ENCODE measurements around the gene ILDR2.

ILDR2 gene

GRCh38 chr1:166969074-166969677, 6.2 kb downstream of the ILDR2 start:
- DNase-seq, result no peak

GRCh38 chr1:166960858-166961474, 14.4 kb downstream of the ILDR2 start:
- DNase-seq, result no peak

DNA sequence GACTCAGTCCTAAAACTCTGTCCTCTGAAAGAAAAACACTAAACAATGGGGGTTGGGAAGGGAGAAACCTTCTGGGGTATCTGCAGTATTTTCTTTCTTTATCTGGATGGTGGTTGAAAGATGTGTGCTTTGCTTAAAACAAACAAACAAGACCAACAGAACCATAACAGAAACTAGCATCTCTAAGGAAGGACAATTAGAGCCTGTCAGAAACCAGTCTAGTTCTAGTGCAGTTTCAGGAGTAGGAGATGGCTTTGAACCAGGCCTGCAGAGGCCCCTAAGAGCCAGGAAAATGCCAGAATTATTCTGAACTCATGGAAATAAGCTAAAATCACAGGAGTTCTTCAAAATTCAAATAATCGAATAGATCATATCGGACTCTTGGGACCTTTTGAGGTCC, 18.5 kb downstream of the ILDR2 start:
- no peak for DNase-seq

DNA sequence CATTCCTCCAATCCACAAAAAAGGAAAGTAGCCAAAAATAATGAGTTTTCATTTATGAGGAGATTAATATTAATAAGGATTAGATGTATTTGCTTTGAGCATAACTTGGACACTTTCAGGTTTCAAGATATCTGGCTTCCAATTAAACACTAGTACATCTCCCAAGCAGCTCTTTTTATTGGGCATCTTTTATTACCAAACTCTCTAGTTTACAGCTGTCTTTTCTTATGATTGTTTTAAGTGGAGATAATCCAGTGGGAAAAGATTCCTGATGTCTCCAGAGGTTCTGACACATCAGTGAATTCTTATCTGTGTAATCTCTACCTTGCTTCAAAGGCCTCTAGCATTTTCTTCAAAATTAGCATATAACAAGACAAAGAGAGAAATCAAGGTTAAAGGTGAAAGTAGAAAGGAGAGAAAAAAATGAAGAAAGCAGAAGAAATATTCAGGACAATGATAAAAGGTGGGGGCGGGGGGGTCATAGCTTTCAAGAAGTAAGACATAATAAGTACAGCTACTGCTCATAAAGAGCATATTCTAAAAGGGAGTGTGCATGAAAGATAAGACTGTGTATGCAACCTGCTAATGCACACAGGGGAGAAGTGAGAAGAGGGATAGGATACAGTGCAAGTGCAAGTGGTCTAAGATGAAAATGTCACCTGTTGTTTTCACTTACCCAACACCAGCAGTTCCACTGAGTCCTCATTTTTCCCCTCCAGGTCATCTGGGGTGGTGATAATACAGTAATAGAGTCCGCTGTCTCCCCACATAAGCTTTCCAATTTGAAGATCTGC, 19.1 kb downstream of the ILDR2 start:
- DNase-seq, result no peak

- DNase-seq, result no peak
Observed at GRCh38 chr1:166953491-166953890, 21.8 kb downstream of the ILDR2 start.

DNA sequence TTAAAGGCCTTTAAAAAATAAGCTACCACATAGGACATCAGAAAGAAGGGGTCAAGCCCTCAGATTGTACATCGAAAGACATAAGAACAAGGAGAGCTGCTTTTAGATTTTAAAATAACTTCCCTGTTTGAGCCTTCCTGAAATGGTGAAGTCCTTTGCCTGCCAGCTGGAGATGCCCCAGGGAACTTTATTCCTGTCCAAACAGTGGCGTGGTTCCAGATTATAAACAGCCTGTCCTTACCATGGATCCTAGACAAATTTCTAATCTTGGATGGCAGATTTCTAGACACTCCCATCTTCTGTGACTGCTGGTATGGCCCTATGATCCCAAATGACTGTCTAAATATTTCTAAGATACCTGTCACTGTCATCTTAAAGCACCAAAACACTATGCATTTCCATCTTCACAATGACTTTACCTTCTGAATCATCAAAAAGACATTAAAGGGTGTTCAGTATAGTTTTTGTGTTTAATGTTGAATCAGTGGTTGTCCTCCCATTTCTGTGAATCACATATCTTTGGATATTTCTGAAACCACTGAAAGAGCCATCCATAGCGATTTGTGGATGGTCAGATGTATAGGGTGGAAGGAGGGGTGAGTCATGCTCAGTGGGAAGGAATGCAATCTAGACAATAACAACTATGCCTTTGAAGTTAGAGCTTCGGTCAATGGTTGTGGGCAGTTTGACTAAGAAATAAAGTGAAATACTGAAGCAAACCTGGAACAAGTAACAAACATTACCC, 23.2 kb downstream of the ILDR2 start:
- no peak for DNase-seq

- no peak for DNase-seq
Observed at GRCh38 chr1:166951050-166951449, 24.3 kb downstream of the ILDR2 start.

DNA sequence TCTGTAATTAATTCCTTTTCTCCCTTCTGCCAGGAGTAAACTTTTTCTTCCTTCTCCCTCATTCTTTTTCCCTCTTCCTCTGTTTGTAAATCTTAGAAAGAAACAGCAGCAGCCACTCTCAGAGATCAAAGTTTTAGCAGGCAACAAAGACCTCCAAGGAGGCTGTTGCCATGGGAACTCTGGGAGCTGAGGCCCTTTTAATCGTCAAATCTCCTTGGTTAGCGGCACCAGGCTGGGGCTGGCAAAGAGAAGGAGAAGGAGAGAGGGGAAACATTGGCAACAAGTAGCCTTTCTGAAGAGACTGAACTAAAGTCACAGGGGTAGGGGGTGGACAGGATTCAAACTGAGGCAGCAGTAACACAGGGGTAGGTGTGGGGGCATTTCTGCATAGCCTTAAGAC, 25.2 kb downstream of the ILDR2 start:
- no peak for DNase-seq

DNA sequence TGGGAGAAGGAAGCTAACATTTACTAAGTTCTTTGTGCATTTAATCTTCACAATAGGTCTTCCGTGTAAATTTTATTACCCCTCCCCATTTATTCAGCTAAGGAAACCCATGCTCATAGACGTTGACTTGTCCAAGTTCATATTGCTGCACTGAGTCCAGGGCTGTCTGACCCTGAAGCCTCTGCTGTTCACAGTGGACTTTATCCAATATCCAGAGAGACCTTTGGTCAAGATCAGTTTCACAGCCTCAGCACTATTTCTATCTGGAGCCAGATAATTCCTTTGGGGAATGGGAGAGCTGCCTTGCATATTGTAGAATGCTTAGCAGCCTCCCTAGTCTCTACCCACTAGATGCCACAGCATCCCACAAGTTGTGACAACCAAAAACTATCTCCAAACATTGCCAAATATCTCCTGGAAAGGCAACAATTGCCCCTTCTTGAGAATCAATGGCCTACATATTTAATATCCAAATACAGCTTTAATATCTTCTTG, 26.4 kb downstream of the ILDR2 start:
- no peak for DNase-seq

DNA sequence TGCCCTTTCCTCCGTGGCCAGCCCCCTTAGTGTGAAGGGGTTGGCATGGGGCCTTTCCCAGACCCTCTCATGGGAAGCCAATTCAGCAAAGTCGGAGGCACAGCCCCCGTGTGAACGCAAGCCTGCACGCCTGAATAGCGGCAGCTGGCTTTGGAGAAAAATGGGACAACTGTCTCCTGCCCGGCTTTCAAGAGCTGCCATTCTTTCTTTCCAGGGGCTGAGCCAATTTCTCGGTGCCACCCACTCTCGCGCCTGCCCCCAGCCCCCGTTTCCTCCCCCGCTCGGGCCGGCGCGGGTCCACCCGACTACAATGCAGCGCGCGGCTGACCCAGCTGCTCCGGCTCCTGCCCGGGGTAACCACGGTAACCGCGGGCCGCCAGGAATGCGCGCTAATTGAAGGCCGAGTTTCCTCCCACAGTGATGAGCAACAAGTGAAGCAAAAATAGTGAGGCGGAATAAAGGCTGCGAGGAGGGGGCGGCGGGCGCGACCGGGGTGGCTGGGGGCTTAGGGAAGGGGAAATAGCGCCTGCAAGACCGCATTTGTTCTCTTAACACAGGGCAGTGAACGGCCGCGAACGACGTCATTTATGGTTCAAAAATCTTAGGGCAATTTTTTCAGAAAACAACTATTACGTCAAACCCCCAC, 27.8 kb downstream of the ILDR2 start:
- DNase-seq, result peak; percentile 9

DNA sequence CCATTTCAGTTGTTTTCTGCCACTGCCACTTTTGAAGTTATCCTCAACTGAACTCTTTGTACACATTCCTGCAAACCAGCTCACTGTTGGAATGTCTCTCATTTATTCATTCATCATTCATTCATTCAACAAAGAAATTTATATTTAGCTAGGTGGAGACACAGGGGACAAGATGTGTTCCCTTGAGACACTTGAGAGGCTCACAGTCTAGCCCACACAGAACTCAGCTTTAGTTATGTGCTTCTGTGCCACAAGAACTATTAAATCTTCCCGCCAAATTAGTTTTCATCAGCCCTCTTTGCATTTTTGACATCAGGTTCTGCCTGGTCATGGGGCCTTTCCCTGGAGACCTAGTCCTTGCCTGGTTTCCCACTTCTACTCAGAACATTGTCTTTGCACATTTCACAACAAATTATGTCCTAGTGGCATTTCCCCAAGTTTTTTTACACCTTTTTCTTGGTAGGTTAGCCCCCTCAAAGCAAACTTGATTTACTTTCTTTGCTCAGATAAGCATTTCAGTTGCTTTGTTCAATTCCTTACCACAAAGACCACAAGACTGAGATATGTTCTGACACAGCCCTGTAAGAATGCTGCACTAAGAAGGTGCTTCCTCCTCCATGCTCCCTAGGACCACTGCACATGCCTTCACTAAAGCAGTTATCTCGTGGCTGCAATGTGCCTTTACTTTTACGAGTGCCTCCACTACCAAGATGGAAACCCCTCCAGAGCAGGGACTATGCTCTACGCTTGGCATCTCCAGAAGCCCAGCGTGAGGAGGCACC, 31.0 kb downstream of the ILDR2 start:
- no peak for DNase-seq

- DNase-seq, result no peak
Observed at GRCh38 chr1:166939741-166940375, 35.5 kb downstream of the ILDR2 start.

DNA sequence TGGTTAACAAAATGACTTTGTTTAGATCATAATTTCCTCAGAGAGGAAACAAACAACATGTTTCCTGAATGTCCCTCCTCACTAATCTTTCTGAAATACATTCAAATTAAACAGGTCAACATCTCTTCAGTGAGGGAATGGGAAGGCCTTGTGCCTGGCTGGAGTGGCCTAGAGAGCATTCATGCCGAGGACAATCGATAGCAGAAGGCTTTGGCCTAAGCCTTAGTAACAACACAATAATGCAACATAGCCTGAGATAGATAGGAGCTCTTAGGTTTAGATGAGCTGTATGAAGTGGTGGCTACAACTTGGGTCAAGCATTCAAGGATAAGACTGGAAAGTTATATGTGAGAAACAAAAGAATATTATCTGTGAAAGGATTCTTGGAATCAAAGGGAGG, 37.4 kb downstream of the ILDR2 start:
- DNase-seq, result no peak

DNA sequence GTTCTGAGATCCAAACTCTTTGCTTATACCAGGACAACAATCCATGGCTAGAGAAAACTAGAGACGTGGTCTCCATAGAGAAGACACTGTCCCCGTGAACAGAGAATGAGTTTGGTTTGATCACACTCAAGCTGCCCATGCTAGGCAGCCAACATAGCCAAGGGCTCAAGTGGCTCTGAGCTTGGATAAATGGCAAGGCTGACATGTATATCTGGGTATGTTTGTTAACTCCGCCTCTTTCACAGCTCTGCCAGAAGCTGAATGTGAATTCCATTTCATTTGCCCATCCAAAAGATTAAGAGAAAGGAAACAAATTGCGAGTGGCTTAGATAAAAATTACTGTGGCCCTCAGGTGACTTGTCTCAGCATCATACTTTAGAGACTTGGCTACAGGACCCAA, 38.0 kb downstream of the ILDR2 start:
- no peak for DNase-seq

- DNase-seq, result no peak
Observed at GRCh38 chr1:166933633-166934032, 41.7 kb downstream of the ILDR2 start.

DNA sequence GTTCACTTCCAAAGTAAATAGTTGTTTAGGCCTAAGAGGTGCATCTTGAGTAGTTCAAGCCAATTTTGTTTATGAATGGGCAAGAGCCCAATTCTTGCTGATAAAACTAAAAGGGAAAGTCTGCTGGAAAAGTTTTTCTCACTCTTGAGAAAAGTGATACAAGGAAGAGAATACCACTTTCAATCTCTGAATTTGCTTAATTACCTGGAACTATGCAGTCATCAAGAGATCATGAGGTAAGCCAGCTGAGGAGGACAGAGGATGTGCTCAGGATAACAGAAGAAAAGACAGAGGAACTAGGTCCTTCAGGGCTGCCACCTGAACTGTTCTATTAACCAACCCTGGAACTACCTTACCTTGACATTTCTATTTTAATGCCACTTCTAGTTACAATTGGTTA, 42.2 kb downstream of the ILDR2 start:
- no peak for DNase-seq

GRCh38 chr1:166929911-166930310, 45.4 kb downstream of the ILDR2 start:
- no peak for DNase-seq

- DNase-seq, result no peak
Observed at GRCh38 chr1:166927701-166928100, 47.6 kb downstream of the ILDR2 start.

GRCh38 chr1:166925810-166926478, 49.4 kb downstream of the ILDR2 start:
- DNase-seq, result no peak

DNA sequence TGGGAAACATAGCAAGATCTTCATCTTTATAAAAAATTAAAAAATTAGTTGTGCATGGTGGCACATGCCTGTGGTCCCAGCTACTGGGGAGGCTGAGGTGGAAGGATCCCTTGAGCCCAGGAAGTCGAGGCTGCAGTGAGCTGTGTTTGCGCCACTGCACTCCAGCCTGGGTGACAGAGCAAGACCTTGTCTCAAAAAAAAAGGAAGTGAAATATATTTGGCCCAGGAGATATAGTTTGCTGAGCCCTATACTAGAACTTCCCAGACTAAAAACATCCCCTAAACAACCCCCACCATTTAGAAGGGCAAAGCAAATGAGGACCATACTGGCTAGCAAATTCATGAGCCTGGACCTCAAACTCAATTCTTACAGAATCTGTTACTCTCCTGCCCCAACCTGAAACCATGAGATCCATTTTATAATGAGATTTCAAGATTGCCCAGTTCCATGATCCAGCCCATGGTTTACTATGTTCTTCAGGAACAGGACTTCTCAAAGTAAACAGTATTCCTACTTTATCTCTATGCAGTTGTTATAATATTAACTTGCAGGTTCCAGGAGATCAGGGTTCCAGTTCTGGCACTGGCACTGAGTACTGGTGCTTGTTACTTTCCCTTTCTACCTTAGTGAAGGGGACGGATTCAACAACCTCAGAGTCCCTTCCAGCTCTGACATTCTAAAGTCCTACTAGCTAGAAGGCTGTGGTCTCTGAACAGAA, 50.4 kb downstream of the ILDR2 start:
- no peak for DNase-seq

Measured in stimulated activated CD4-positive, alpha-beta T cell treated with anti-CD3 and anti-CD28 coated beads, Interleukin-15, amount 100 ng/mL, for 24 hours (primary cell).